ENCODE measurements around the gene GRIPAP1.

- TF ChIP-seq CTCF (IDR thresholded peaks at IDR 0.05) (no peak), POLR2A (IDR thresholded peaks at IDR 0.05) (no peak)
Observed at GRCh38 chrX:48957827-48958634, 44.0 kb downstream of the GRIPAP1 start.

All from lower leg skin (tissue), 3 donors.